Activated CD4-positive, CD25-positive, alpha-beta regulatory T cell (primary cell): ENCODE measurements around the gene ERAP2.

ENCODE experiments used
- DNase-seq, 4 experiments: peaks; one replicate each; lab custom pipeline; 2025; lab: John Stamatoyannopoulos, UW

Gene ERAP2

DNA sequence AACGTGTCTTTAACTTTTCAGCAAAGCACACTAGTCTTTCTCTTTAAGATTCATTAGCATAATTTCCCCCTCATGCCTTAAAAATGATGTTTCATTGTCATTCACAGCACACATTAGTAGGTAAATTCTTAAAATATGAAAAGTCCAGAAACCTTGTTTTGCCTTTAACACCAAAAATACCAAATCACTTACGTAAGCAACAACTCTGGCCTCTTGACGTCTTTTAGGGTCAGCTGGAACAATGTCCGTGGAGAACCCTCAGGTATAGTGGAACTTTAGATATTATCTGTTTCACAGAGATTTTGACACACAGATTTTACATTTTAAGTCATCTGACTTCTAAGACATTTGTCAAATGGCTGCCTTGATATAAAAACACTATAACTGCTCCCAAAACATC is 90.5 kb downstream of the ERAP2 start:
- DNase-seq, result no peak

DNA sequence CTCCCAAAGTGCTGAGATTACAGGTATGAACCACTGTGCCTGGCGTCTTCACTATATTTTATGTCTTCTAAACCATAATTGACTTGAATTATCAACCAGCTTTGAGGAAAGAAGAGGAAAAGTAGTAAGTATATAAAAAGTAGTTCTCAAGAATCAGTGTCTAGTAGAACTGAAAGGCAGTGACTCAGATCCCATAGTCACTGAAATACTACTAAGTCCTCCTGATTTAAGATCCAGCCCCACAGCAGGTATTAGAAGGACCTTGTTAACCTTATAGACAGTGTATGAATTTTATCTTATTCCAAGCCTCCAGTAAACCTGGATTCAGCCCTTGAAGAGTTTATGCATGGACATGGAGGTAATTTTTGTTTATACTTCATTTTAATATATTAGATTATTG is 91.1 kb downstream of the ERAP2 start:
- no peak for DNase-seq

DNA sequence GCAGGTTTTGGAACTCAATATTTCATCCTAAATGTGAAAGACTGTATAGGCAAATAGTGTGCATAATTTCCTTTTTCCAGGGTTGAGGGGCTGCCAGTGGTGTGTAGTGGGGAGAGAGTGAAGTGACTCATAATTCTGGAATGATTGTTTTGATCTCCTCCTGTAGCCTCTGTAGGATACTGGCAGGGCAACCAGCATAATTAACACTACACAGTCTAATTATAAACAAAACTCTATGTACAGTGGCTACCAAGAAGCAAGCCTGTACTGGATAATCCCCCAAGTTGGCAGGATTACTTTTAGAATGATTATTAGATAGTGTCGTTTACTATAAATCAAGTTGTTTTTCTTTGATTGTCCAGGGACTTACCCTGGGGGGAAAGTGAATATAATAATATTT is 91.8 kb downstream of the ERAP2 start:
- DNase-seq, result no peak

DNA sequence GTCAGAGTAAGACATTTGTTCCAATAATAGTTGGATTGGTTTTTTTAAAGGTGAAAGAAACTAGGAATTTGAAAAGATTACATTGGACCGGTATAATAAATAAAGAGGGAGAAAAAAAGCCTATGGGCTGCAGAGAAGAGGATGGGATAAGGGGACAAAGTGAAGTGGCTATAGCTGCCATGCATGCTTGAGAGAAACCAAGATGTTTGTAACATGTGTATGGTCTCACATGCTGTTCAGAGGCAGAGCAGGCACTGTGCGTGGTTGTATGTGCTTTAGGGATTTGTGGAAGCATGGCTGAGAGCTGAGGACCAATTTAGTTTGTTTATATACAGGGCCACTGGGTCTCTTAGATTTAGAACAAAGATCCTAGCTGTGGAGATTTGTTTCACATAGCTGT is 92.3 kb downstream of the ERAP2 start:
- no peak for DNase-seq
